ENCODE data around the gene P4HTM. TPM values are rescaled to one million over a fixed set of nuclear protein-coding genes. Genes with fewer than 3 reads are reported as not detected.
"Not testable (repeated sequence)": the region's sequence is repeated elsewhere in the genome, so short reads cannot be mapped to it uniquely, and the experiment has no call there.

P4HTM gene
- polyA plus RNA-seq, 1 donor: 46.5 TPM

DNA sequence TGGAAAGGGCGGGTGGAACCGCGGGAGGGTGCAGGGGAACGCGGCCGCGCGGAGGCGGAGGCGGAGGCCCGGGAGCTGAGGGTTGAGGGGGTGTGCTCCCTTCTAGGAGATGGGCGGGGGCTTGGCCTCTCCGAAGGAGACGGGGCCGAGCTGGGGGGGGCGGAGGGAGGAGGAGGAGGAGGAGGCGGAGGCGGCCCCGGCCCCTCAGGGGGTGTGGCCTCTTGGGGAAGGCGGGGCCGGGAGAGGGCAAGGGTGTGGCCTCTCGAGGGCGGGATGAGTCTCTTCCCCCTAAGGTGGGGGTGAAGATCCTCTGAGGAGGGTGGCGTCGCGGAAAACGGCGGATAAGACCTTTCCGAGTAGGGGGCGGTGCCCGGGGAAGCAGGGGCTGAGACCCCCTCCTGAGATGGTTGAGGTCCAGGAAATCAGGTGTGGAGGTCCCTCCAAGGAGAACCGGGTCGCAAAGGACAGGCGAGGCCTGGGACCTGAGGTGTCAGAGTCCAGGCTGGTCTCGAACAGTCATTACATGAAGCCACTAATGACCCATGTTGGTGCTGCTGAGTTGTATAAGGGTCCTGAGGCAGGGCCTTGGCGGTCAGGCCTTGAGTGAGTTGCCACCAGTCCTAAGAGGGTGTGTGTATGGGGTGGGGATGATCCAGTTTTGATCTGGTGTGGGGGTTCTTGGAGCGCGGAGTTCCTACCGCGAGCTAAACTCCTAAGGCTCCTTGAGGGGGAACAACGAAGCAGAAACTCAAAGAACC lies 17.9 kb downstream of the P4HTM start:
- peak overlapping the region; percentile 98 for H3K27ac ChIP-seq (ENCODE audit: low read length)
- H3K4me1 ChIP-seq (ENCODE audit: control insufficient read depth, insufficient read depth, low read length): peaks cover 23% of the 10 kb centered on the region
- H3K4me3 ChIP-seq (ENCODE audit: low read length): peak overlapping the region; percentile 87
- H3K36me3 ChIP-seq (ENCODE audit: control insufficient read depth, insufficient read depth, low read length): peaks cover 31% of the 10 kb centered on the region
- H3K27me3 ChIP-seq (ENCODE audit: control insufficient read depth, insufficient read depth, low read length): no peaks in the 10 kb centered on the region
- WGBS (ENCODE audit: insufficient coverage, low lambda C conversion rate): no CpG with 5 or more reads among the region's 41 CpGs
- peak; percentile 90 to 93 for DNase-seq
- H3K9me3 ChIP-seq (ENCODE audit: control insufficient read depth, low read depth, low read length): no peaks in the 10 kb centered on the region

- H3K27me3 ChIP-seq (ENCODE audit: control insufficient read depth, insufficient read depth, low read length); H3K27ac ChIP-seq (ENCODE audit: low read length); H3K4me3 ChIP-seq (ENCODE audit: low read length); DNase-seq; H3K9me3 ChIP-seq (ENCODE audit: control insufficient read depth, low read depth, low read length): not testable (repeated sequence)
- Histone ChIP-seq H3K36me3 (ENCODE audit: control insufficient read depth, insufficient read depth, low read length) (peaks cover 37% of the 10 kb centered on the region), H3K4me1 (ENCODE audit: control insufficient read depth, insufficient read depth, low read length) (peaks cover 23% of the 10 kb centered on the region)
- no CpG with 5 or more reads among the region's 5 CpGs for WGBS (ENCODE audit: insufficient coverage, low lambda C conversion rate)
These were observed 18.6 kb downstream of the P4HTM start for GRCh38 chr3:49008627-49009026.

DNA sequence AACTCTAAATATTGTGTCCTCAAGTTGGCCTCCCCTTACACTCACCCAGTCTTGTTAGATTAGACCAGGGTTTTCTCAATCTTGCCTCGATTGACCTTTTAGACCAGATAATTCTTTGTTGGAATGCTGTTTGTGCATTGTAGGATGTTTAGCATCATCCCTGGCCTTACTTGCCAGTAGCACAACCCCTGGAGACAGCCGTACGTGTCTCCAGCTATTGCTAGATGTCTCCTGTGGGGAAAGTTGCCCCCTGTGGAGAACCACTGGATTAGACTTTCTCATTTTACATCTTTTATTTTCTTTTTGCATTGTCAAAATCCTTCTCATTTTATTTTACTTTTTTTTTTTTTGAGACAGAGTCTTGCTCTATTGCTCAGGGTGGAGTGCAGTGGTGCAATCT lies 19.4 kb downstream of the P4HTM start:
- peaks cover 44% of the 10 kb centered on the region for H3K36me3 ChIP-seq (ENCODE audit: control insufficient read depth, insufficient read depth, low read length)
- peaks cover 23% of the 10 kb centered on the region for H3K4me1 ChIP-seq (ENCODE audit: control insufficient read depth, insufficient read depth, low read length)
- no peaks in the 10 kb centered on the region for H3K9me3 ChIP-seq (ENCODE audit: control insufficient read depth, low read depth, low read length)
- DNase-seq: no peak
- no peaks in the 10 kb centered on the region for H3K27me3 ChIP-seq (ENCODE audit: control insufficient read depth, insufficient read depth, low read length)
- no CpG with 5 or more reads among the region's 3 CpGs for WGBS (ENCODE audit: insufficient coverage, low lambda C conversion rate)
- H3K4me3 ChIP-seq (ENCODE audit: low read length): no peak overlapping the region
- H3K27ac ChIP-seq (ENCODE audit: low read length): no peak overlapping the region

DNA sequence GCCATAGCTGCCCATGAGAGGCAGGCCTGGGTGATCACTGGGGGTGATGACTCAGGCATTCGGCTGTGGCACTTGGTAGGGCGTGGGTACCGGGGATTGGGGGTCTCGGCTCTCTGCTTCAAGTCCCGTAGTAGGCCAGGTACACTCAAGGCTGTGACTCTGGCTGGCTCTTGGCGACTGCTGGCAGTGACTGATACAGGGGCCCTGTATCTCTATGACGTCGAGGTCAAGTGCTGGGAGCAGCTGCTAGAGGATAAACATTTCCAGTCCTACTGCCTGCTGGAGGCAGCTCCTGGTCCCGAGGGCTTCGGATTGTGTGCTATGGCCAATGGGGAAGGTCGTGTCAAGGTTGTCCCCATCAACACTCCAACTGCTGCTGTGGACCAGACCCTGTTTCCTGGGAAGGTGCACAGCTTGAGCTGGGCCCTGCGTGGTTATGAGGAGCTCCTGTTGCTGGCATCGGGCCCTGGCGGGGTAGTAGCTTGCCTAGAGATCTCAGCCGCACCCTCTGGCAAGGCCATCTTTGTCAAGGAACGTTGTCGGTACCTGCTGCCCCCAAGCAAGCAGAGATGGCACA lies 22.5 kb downstream of the P4HTM start:
- no peak overlapping the region for H3K27ac ChIP-seq (ENCODE audit: low read length)
- WGBS (ENCODE audit: insufficient coverage, low lambda C conversion rate): no CpG with 5 or more reads among the region's 17 CpGs
- H3K4me3 ChIP-seq (ENCODE audit: low read length): no peak overlapping the region
- no peaks in the 10 kb centered on the region for H3K27me3 ChIP-seq (ENCODE audit: control insufficient read depth, insufficient read depth, low read length)
- peaks cover 59% of the 10 kb centered on the region for H3K36me3 ChIP-seq (ENCODE audit: control insufficient read depth, insufficient read depth, low read length)
- no peak for DNase-seq
- peaks cover 13% of the 10 kb centered on the region for H3K4me1 ChIP-seq (ENCODE audit: control insufficient read depth, insufficient read depth, low read length)
- no peaks in the 10 kb centered on the region for H3K9me3 ChIP-seq (ENCODE audit: control insufficient read depth, low read depth, low read length)

DNA sequence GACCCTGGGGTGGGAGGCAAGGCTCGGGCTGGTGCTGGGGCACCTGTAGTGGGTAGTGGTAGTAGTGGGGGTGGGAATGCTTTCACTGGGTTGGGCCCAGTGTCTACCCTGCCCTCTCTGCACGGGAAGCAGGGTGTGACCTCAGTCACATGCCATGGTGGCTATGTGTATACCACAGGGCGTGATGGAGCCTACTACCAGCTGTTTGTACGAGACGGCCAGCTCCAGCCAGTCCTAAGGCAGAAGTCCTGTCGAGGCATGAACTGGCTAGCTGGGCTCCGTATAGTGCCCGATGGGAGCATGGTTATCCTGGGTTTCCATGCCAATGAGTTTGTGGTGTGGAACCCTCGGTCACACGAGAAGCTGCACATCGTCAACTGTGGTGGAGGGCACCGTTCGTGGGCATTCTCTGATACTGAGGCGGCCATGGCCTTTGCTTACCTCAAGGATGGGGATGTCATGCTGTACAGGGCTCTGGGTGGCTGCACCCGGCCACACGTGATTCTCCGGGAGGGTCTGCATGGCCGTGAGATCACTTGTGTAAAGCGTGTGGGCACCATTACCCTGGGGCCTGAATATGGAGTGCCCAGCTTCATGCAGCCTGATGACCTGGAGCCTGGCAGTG lies 23.2 kb downstream of the P4HTM start:
- no peak overlapping the region for H3K4me3 ChIP-seq (ENCODE audit: low read length)
- no peak for DNase-seq
- peaks cover 3% of the 10 kb centered on the region for H3K9me3 ChIP-seq (ENCODE audit: control insufficient read depth, low read depth, low read length)
- peaks cover 12% of the 10 kb centered on the region for H3K4me1 ChIP-seq (ENCODE audit: control insufficient read depth, insufficient read depth, low read length)
- WGBS (ENCODE audit: insufficient coverage, low lambda C conversion rate): no CpG with 5 or more reads among the region's 19 CpGs
- no peak overlapping the region for H3K27ac ChIP-seq (ENCODE audit: low read length)
- H3K27me3 ChIP-seq (ENCODE audit: control insufficient read depth, insufficient read depth, low read length): no peaks in the 10 kb centered on the region
- H3K36me3 ChIP-seq (ENCODE audit: control insufficient read depth, insufficient read depth, low read length): peaks cover 59% of the 10 kb centered on the region

DNA sequence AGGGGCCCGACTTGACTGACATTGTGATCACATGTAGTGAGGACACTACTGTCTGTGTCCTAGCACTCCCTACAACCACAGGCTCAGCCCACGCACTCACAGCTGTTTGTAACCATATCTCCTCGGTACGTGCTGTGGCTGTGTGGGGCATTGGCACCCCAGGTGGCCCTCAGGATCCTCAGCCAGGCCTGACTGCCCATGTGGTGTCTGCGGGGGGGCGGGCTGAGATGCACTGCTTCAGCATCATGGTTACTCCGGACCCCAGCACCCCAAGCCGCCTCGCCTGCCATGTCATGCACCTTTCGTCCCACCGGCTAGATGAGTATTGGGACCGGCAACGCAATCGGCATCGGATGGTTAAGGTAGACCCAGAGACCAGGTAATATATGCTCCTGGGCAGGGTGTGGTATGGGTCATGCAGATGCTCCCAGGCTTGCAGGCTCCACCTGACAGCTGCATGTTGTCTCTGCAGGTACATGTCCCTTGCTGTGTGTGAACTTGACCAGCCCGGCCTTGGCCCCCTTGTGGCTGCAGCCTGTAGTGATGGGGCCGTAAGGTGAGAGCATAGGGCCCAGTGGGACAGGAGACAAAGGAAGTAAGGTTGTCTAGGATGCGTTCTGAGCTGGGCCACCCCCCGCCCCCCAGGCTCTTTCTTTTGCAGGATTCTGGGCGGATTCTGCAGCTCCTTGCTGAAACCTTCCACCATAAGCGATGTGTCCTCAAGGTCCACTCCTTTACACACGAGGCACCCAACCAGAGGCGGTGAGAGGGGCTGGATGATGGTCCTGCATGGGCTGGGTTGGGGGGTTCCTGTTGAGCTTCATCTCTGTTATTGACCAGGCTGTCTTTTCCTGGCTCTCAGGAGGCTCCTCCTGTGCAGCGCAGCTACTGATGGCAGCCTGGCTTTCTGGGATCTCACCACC lies 24.0 kb downstream of the P4HTM start:
- H3K36me3 ChIP-seq (ENCODE audit: control insufficient read depth, insufficient read depth, low read length): peaks cover 59% of the 10 kb centered on the region
- no peak overlapping the region for H3K4me3 ChIP-seq (ENCODE audit: low read length)
- H3K4me1 ChIP-seq (ENCODE audit: control insufficient read depth, insufficient read depth, low read length): peaks cover 9% of the 10 kb centered on the region
- H3K27ac ChIP-seq (ENCODE audit: low read length): no peak overlapping the region
- H3K27me3 ChIP-seq (ENCODE audit: control insufficient read depth, insufficient read depth, low read length): no peaks in the 10 kb centered on the region
- peak in 1 of 2 donors; percentile 41 for DNase-seq
- WGBS (ENCODE audit: insufficient coverage, low lambda C conversion rate): no CpG with 5 or more reads among the region's 24 CpGs
- peaks cover 3% of the 10 kb centered on the region for H3K9me3 ChIP-seq (ENCODE audit: control insufficient read depth, low read depth, low read length)

DNA sequence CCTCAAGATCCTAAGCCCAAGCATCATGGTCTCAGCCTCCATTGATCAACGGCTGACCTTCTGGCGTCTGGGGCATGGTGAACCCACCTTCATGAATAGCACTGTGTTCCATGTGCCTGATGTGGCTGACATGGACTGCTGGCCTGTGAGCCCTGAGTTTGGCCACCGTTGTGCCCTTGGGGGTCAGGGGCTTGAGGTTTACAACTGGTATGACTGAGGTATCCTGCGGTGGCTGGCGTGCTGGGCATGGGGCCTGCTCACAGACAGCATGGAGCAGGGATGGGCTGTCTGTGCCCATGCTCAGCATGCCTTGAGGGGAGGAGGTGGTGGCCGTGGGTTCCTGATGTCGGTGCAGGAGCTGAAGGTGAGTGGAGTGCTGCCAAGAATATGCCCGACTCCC lies 25.0 kb downstream of the P4HTM start:
- H3K9me3 ChIP-seq (ENCODE audit: control insufficient read depth, low read depth, low read length): peaks cover 3% of the 10 kb centered on the region
- no CpG with 5 or more reads among the region's 8 CpGs for WGBS (ENCODE audit: insufficient coverage, low lambda C conversion rate)
- no peak overlapping the region for H3K4me3 ChIP-seq (ENCODE audit: low read length)
- H3K4me1 ChIP-seq (ENCODE audit: control insufficient read depth, insufficient read depth, low read length): peaks cover 19% of the 10 kb centered on the region
- peaks cover 56% of the 10 kb centered on the region for H3K36me3 ChIP-seq (ENCODE audit: control insufficient read depth, insufficient read depth, low read length)
- H3K27me3 ChIP-seq (ENCODE audit: control insufficient read depth, insufficient read depth, low read length): no peaks in the 10 kb centered on the region
- no peak overlapping the region for H3K27ac ChIP-seq (ENCODE audit: low read length)
- no peak for DNase-seq

- WGBS (ENCODE audit: insufficient coverage, low lambda C conversion rate): no CpG with 5 or more reads among the region's 6 CpGs
- peaks cover 3% of the 10 kb centered on the region for H3K9me3 ChIP-seq (ENCODE audit: control insufficient read depth, low read depth, low read length)
- no peak overlapping the region for H3K4me3 ChIP-seq (ENCODE audit: low read length)
- no peak for DNase-seq
- no peak overlapping the region for H3K27ac ChIP-seq (ENCODE audit: low read length)
- H3K4me1 ChIP-seq (ENCODE audit: control insufficient read depth, insufficient read depth, low read length): peaks cover 19% of the 10 kb centered on the region
- peaks cover 56% of the 10 kb centered on the region for H3K36me3 ChIP-seq (ENCODE audit: control insufficient read depth, insufficient read depth, low read length)
- no peaks in the 10 kb centered on the region for H3K27me3 ChIP-seq (ENCODE audit: control insufficient read depth, insufficient read depth, low read length)
These were observed 25.7 kb downstream of the P4HTM start for GRCh38 chr3:49015765-49016164.

GRCh38 chr3:49016414-49017228 lies 26.6 kb downstream of the P4HTM start:
- DNase-seq: no peak
- peaks cover 50% of the 10 kb centered on the region for H3K36me3 ChIP-seq (ENCODE audit: control insufficient read depth, insufficient read depth, low read length)
- peaks cover 19% of the 10 kb centered on the region for H3K4me1 ChIP-seq (ENCODE audit: control insufficient read depth, insufficient read depth, low read length)
- H3K27ac ChIP-seq (ENCODE audit: low read length): no peak overlapping the region
- H3K27me3 ChIP-seq (ENCODE audit: control insufficient read depth, insufficient read depth, low read length): no peaks in the 10 kb centered on the region
- H3K9me3 ChIP-seq (ENCODE audit: control insufficient read depth, low read depth, low read length): peaks cover 3% of the 10 kb centered on the region
- WGBS (ENCODE audit: insufficient coverage, low lambda C conversion rate): no CpG with 5 or more reads among the region's 6 CpGs
- H3K4me3 ChIP-seq (ENCODE audit: low read length): no peak overlapping the region

All from large intestine (tissue), 3 donors.